ENCODE measurements around the gene KIAA0753.

DNA sequence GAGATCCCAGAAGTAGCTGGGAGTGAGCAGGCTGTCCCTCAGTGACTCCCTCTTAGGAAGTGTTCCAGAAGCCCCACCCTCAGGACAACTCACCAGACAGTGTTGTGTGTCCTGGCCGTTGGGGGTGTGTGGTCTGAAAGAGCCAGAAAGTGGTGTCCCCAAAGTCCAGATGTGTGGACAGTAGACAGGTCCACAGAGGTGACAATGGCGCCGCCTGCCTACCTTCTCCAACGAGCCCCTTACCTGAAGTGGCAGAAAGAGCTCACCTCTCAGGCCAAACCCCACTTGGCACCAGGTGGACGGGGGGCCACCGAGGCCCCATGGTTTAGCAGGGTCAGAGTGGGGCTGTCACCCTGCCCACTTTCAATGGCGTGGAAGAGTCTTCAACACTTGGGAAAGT, 30.9 kb upstream of the KIAA0753 start:
- TF ChIP-seq FIP1L1 (IDR thresholded peaks at IDR 0.05; ENCODE audit: borderline replicate concordance, insufficient read depth, low read depth, low read length) (no peak), EZH2 (conservative IDR thresholded peaks at IDR 0.05; ENCODE audit: low read depth, low read length) (no peak), FOXA1 (IDR thresholded peaks at IDR 0.05) (no peak), FOXA1 (CRISPR knock-in tag; IDR thresholded peaks at IDR 0.05) (no peak), ZNF264 (CRISPR knock-in tag; IDR thresholded peaks at IDR 0.05) (no peak), ZNF549 (CRISPR knock-in tag; IDR thresholded peaks at IDR 0.05) (no peak), RFXANK (CRISPR knock-in tag; IDR thresholded peaks at IDR 0.05) (no peak), PREB (CRISPR knock-in tag; IDR thresholded peaks at IDR 0.05) (no peak), SRF (IDR thresholded peaks at IDR 0.05; ENCODE audit: low read depth, low read length) (no peak), ETV6 (CRISPR knock-in tag; conservative IDR thresholded peaks at IDR 0.05) (no peak)
- TF ChIP-seq, protein P1, sequence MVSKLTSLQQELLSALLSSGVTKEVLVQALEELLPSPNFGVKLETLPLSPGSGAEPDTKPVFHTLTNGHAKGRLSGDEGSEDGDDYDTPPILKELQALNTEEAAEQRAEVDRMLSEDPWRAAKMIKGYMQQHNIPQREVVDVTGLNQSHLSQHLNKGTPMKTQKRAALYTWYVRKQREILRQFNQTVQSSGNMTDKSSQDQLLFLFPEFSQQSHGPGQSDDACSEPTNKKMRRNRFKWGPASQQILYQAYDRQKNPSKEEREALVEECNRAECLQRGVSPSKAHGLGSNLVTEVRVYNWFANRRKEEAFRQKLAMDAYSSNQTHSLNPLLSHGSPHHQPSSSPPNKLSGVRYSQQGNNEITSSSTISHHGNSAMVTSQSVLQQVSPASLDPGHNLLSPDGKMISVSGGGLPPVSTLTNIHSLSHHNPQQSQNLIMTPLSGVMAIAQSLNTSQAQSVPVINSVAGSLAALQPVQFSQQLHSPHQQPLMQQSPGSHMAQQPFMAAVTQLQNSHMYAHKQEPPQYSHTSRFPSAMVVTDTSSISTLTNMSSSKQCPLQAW (CRISPR knock-in tag; IDR thresholded peaks at IDR 0.05), result no peak
- TF ChIP-seq, protein P2, sequence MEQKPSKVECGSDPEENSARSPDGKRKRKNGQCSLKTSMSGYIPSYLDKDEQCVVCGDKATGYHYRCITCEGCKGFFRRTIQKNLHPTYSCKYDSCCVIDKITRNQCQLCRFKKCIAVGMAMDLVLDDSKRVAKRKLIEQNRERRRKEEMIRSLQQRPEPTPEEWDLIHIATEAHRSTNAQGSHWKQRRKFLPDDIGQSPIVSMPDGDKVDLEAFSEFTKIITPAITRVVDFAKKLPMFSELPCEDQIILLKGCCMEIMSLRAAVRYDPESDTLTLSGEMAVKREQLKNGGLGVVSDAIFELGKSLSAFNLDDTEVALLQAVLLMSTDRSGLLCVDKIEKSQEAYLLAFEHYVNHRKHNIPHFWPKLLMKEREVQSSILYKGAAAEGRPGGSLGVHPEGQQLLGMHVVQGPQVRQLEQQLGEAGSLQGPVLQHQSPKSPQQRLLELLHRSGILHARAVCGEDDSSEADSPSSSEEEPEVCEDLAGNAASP (CRISPR knock-in tag; IDR thresholded peaks at IDR 0.05; ENCODE audit: borderline replicate concordance), result no peak
